GM12874 (cell line): ENCODE data around the gene GALR3.

Source experiments
- TF ChIP-seq, protein P1 (sequence below): IDR thresholded peaks from 2 replicates; pipeline ENCODE4 v1.5.1; 2011; ENCODE audit warnings: low read depth, mild to moderate bottlenecking, control low read depth, low read length, moderate library complexity; ENCODE audit not compliant: insufficient read depth

GALR3 gene

DNA sequence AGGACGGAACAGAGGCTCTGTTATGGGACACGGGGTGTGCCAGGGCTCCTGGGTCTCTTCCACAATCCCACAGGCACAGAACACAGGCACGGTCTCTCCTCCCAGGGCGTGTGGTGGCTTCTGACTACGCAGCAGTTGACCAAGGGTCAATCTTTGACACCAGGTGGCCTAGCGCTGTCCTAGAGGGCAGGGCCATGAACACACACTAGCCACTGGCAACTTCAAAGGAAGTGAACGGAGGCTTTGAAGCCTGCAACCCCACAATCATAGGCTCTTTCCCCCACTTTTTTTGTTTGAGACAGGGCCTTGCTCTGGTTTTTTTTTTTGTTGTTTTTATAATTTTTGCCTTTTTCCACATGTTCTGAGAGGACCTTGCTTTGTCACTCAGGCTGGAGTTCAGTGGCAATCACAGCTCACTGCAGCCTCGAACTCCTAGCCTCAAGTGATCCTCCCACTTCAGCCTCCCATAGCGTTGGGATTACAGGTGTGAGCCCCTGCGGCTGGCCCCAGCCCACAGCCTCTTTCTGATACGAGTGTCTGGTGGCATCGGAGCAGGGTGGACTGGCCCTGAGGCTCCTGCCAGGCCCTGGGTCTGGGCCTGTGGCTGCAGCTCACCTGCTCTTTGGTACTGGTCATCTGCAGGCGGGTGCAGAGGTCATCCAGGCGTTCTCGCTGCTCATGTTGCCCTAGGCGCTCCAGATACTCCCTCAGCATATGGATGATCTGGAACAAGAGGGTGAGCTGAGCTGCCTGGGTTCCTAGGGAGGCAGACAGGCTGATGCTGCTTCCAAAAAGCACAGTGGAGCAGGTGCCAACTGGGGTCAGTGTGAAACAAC is 9.1 kb downstream of the GALR3 start:
- TF ChIP-seq, protein P1, sequence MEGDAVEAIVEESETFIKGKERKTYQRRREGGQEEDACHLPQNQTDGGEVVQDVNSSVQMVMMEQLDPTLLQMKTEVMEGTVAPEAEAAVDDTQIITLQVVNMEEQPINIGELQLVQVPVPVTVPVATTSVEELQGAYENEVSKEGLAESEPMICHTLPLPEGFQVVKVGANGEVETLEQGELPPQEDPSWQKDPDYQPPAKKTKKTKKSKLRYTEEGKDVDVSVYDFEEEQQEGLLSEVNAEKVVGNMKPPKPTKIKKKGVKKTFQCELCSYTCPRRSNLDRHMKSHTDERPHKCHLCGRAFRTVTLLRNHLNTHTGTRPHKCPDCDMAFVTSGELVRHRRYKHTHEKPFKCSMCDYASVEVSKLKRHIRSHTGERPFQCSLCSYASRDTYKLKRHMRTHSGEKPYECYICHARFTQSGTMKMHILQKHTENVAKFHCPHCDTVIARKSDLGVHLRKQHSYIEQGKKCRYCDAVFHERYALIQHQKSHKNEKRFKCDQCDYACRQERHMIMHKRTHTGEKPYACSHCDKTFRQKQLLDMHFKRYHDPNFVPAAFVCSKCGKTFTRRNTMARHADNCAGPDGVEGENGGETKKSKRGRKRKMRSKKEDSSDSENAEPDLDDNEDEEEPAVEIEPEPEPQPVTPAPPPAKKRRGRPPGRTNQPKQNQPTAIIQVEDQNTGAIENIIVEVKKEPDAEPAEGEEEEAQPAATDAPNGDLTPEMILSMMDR = no peak

DNA sequence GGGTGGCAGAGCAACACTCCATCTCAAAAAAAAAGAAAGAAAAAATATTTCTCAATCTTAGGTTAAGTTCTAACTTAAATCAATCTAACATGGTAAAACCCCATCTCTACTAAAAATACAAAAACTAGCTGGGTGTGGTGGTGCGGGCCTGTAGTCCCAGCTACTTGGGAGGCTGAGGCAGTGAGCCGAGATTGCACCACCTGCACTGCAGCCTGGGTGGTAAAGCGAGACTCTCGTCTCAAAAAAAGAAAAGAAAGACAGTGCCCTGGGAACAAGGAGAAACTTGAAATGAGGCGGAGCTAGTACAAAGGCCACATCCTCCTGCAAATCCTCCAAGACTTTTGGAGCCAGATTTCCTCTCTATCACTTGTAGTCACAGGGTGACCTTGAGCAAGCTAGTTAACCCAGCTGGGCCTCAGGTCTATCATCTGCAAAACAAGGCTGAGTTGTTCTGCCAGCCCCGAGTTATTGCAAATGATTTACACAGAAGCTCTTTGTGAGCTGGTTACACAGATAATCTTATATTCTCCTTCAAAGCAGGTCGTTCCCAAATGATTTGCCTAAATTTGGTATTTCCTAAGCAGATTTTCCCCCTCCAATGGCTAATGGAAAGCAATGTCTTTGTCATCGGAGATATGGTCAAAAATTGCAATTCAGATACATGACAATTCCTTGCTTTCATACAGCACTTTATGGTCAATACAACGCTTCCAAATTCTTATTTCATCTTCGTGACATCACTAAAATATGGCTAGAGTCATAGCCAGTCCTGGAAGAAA is 19.0 kb downstream of the GALR3 start:
- TF ChIP-seq, protein P1 = no peak

GRCh38 chr22:37843741-37844089 is 20.5 kb downstream of the GALR3 start:
- TF ChIP-seq, protein P1 = no peak

- TF ChIP-seq, protein P1 = no peak
Measured at GRCh38 chr22:37844904-37845329, 21.7 kb downstream of the GALR3 start.

- TF ChIP-seq, protein P1 = no peak
Measured at GRCh38 chr22:37846433-37846832, 23.3 kb downstream of the GALR3 start.

DNA sequence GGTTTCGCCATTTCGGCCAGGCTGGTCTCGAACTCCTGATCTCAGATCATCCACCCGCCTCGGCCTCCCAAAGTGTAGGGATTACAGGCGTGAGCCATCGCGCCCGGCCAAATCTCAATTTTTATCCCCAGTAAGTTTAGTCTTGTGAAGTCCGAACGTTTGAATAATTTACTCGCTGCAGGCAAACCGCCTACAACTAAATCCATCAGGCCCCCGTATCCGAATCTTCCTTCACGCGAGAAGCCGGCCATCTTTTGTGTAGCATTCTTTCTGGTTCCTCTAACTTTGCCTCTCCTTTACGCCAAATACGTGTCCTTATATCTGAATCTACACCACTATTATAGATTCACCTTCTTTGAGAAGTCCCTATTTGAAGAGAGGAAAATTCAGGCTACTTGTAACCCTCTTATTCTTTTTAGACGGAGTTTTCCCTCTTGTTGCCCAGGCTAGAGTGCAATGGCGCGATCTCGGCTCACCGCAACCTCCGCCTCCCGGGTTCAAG is 25.5 kb downstream of the GALR3 start:
- TF ChIP-seq, protein P1 = no peak

GRCh38 chr22:37849089-37849751 is 26.0 kb downstream of the GALR3 start, which contains the start of gene EIF3L:
TSS of gene EIF3L (plus strand) at chr22:37849419. CDS start at chr22:37849450, 31 bp downstream.
- TF ChIP-seq, protein P1 = no peak
